HepG2 (cell line): ENCODE data around the gene IL5RA.

Experiments used
- GATA4 ChIP-seq: sonication (generic); IDR thresholded peaks from 2 replicates; pipeline ENCODE4 v1.6.1; 2016; ENCODE audit warnings: antibody characterized with exemption, low read depth, borderline replicate concordance
- POLR2A ChIP-seq, 2 experiments: IDR thresholded peaks; 2 replicates each; pipeline ENCODE4 v1.6.1; 2011; ENCODE audit warnings: low read depth in 2 of 2, low read length in 2 of 2, mild to moderate bottlenecking in 1 of 2, moderate library complexity in 1 of 2; ENCODE audit not compliant: insufficient read depth in 1 of 2
- SYNCRIP ChIP-seq: fragments of 200-400 bp; formaldehyde crosslinking; IDR thresholded peaks from 2 replicates; pipeline ENCODE4 v1.6.1; 2018; ENCODE audit warnings: mild to moderate bottlenecking, low read depth, low read length; ENCODE audit not compliant: insufficient read depth

- no peak for TF ChIP-seq SYNCRIP
- TF ChIP-seq GATA4: no peak
- TF ChIP-seq POLR2A (IDR thresholded peaks at IDR 0.05; ENCODE audit: insufficient read depth in 1 of 2, low read depth in 2 of 2, low read length in 2 of 2): no peak
Observed at GRCh38 chr3:3107181-3107580, 3.0 kb downstream of the IL5RA start.
